Measurements from ENCODE around the gene F2RL2. TPM values are rescaled to one million over a fixed set of nuclear protein-coding genes. Genes with fewer than 3 reads are reported as not detected.

F2RL2 gene
- total RNA-seq, 1 experiment from 2014 or later = not detected

GRCh38 chr5:76579166-76579937 lies 43.9 kb downstream of the F2RL2 start:
- Histone ChIP-seq H4K20me1 (ENCODE audit: control insufficient read depth, insufficient read depth, insufficient read length) (peaks cover under 1% of the 10 kb centered on the region), H3T11ph (ENCODE audit: low read length) (no peak overlapping the region), H2AK5ac (ENCODE audit: insufficient read length, low read length) (no peak overlapping the region), H2BK15ac (ENCODE audit: low read depth, low read length) (no peak overlapping the region), H4K91ac (ENCODE audit: insufficient read length, low read depth, low read length) (no peak overlapping the region), H2BK20ac (ENCODE audit: low read depth, low read length, poor library complexity, severe bottlenecking) (no peak overlapping the region), H4K8ac (replicated peaks; ENCODE audit: insufficient read length, low read depth, low read length) (no peak overlapping the region), H3K23me2 (ENCODE audit: insufficient read length, low read depth, low read length, poor library complexity, severe bottlenecking) (no peaks in the 10 kb centered on the region), H2BK120ac (ENCODE audit: low read depth, low read length, poor library complexity, severe bottlenecking) (no peak overlapping the region), H3K9me3 (ENCODE audit: control insufficient read depth, low read depth, low read length) (no peaks in the 10 kb centered on the region), H2BK5ac (ENCODE audit: insufficient read length, low read length) (no peak overlapping the region), H2AFZ (ENCODE audit: low read length) (no peak overlapping the region), H3K4me2 (ENCODE audit: insufficient read depth, insufficient read length, low read length) (no peak overlapping the region), H3K27me3 (ENCODE audit: insufficient read depth, low read length) (no peaks in the 10 kb centered on the region), H3K4me1 (ENCODE audit: insufficient read depth, low read length) (peaks cover 8% of the 10 kb centered on the region; the same call in 1 of the 2 replicates), H3K79me1 (ENCODE audit: insufficient read depth, low read depth, low read length, poor library complexity, severe bottlenecking) (no peaks in the 10 kb centered on the region), H3K56ac (ENCODE audit: insufficient read length, low read depth, low read length) (no peak overlapping the region), H3K18ac (ENCODE audit: insufficient read length, low read depth, low read length) (no peak overlapping the region), H3K27ac (ENCODE audit: insufficient read length, low read depth, low read length) (no peak overlapping the region), H3K14ac (ENCODE audit: insufficient read depth, low read length) (no peak overlapping the region), H3K79me2 (ENCODE audit: insufficient read depth, low read length) (no peaks in the 10 kb centered on the region), H3K9ac (ENCODE audit: extremely low read depth, insufficient read length, low read length) (no peak overlapping the region), H3K4ac (ENCODE audit: low read depth, low read length) (no peak overlapping the region), H4K5ac (ENCODE audit: insufficient read length, low read depth, low read length) (no peak overlapping the region), H3K23ac (ENCODE audit: insufficient read length, low read depth, low read length) (no peak overlapping the region), H2BK12ac (ENCODE audit: insufficient read length, low read depth, low read length) (no peak overlapping the region)
- Mint-ChIP-seq H3K4me3 (no peak overlapping the region), H3K27ac (no peak overlapping the region), H3K36me3 (ENCODE audit: insufficient read depth in 1 of 3, low read depth in 3 of 3) (no peaks in the 10 kb centered on the region), H3K4me1 (peaks cover 7 to 8% of the 10 kb centered on the region in 2 experiments), H3K9me3 (no peaks in the 10 kb centered on the region), H3K27me3 (ENCODE audit: low read depth) (no peaks in the 10 kb centered on the region)
- WGBS (ENCODE audit: extremely low coverage, insufficient read length, low lambda C conversion rate) = no CpG with 5 or more reads among the region's 7 CpGs
- no peak for TF ChIP-seq CTCF (conservative IDR thresholded peaks at IDR 0.05)
- DNase-seq = no peak

All from H9 (cell line).